HL-60 (cell line): ENCODE data around the gene DNAAF5.

ENCODE experiments used
- DNase-seq, 2 experiments: peaks; one replicate each; pipeline ENCODE4 v3.0.0-alpha.2; 2010 to 2020; ENCODE audit warnings: low read depth in 1 of 2, low spot score in 1 of 2
- H3K27ac ChIP-seq: fragments of 250-450 bp; sonication (Bioruptor Pico); replicated peaks from 2 replicates; pipeline ENCODE4 v1.5.1; 2020; ENCODE audit warnings: mild to moderate bottlenecking, moderate library complexity
- H3K27me3 ChIP-seq: fragments of 250-450 bp; sonication (Bioruptor Pico); 2 replicates; pipeline ENCODE4 v1.5.1; 2021; ENCODE audit warnings: mild to moderate bottlenecking, moderate library complexity; ENCODE audit not compliant: insufficient read depth, poor library complexity, severe bottlenecking
- H3K4me3 ChIP-seq: replicated peaks from 2 replicates; pipeline ENCODE4 v1.5.1; 2011; ENCODE audit warnings: mild to moderate bottlenecking, control low read depth, low read length; ENCODE audit not compliant: insufficient read depth
- CTCF ChIP-seq: IDR thresholded peaks from one replicate; pipeline ENCODE4 v1.5.1; 2011; ENCODE audit warnings: low read length, control low read depth, inconsistent platforms; ENCODE audit not compliant: insufficient read depth
- GABPA ChIP-seq: IDR thresholded peaks from 2 replicates; pipeline ENCODE4 v1.6.1; 2012; ENCODE audit warnings: low read depth
- POLR2AphosphoS5 ChIP-seq: IDR thresholded peaks from 2 replicates; pipeline ENCODE4 v1.6.1; 2012; ENCODE audit warnings: low read depth
- REST ChIP-seq: IDR thresholded peaks from 2 replicates; pipeline ENCODE4 v1.6.1; 2012; ENCODE audit warnings: low read depth; ENCODE audit not compliant: insufficient replicate concordance
- SPI1 ChIP-seq: IDR thresholded peaks from 2 replicates; pipeline ENCODE4 v1.6.1; 2012; ENCODE audit warnings: low read depth, mild to moderate bottlenecking, borderline replicate concordance

The DNAAF5 gene

GRCh38 chr7:746155-747061 lies 19.9 kb downstream of the DNAAF5 start:
- Histone ChIP-seq H3K27ac (no peak overlapping the region), H3K27me3 (no peaks in the 10 kb centered on the region), H3K4me3 (no peak overlapping the region)
- DNase-seq: no peak
- TF ChIP-seq GABPA (no peak), SPI1 (no peak), REST (no peak)

GRCh38 chr7:747186-747585 lies 20.7 kb downstream of the DNAAF5 start:
- TF ChIP-seq POLR2AphosphoS5 (no peak), CTCF (no peak), SPI1 (no peak)
- Histone ChIP-seq H3K27me3 (no peaks in the 10 kb centered on the region), H3K27ac (no peak overlapping the region), H3K4me3 (no peak overlapping the region)
- no peak for DNase-seq

GRCh38 chr7:748446-748845 lies 21.9 kb downstream of the DNAAF5 start:
- Histone ChIP-seq H3K27ac (no peak overlapping the region), H3K4me3 (no peak overlapping the region), H3K27me3 (no peaks in the 10 kb centered on the region)
- no peak for DNase-seq
- TF ChIP-seq POLR2AphosphoS5 (no peak), GABPA (no peak), REST (no peak), SPI1 (no peak), CTCF (no peak)

- no peak for TF ChIP-seq POLR2AphosphoS5
- no peak for TF ChIP-seq CTCF
- TF ChIP-seq REST: no peak
- no peak for TF ChIP-seq GABPA
- TF ChIP-seq SPI1: no peak
- no peak overlapping the region for H3K4me3 ChIP-seq
- no peak overlapping the region for H3K27ac ChIP-seq
- DNase-seq: no peak
- no peaks in the 10 kb centered on the region for H3K27me3 ChIP-seq
These were observed 22.6 kb downstream of the DNAAF5 start for GRCh38 chr7:749140-749551.
